Measurements from ENCODE around the gene SLCO2B1. TPM values are rescaled to one million over a fixed set of nuclear protein-coding genes. Genes with fewer than 3 reads are reported as not detected.

Gene SLCO2B1
- total and polyA plus RNA-seq, 2 donors: 13.0 to 14.4 TPM

- no peak for DNase-seq (ENCODE audit: low read depth in 6 of 9, low spot score in 9 of 9)
- H3K9me3 ChIP-seq (ENCODE audit: control insufficient read depth in 2 of 2, insufficient read depth in 1 of 2, low read length in 1 of 2): peaks cover 0 to 4% of the 10 kb centered on the region in 2 donors
- H3K27me3 ChIP-seq (ENCODE audit: control insufficient read depth in 2 of 2, insufficient read depth in 1 of 2, low read length in 1 of 2): no peaks in the 10 kb centered on the region
- no peak overlapping the region for H3K4me3 ChIP-seq (ENCODE audit: low read length in 2 of 2)
- H3K36me3 ChIP-seq (ENCODE audit: control insufficient read depth in 2 of 2, insufficient read depth in 2 of 2, low read length in 1 of 2): no peaks in the 10 kb centered on the region
- 93% methylated on average over 17 of the region's 17 CpGs for WGBS
- H3K4me1 ChIP-seq (ENCODE audit: control insufficient read depth in 2 of 2, insufficient read depth in 2 of 2, low read length in 2 of 2): peaks cover 0 to 2% of the 10 kb centered on the region in 2 donors
- no peak overlapping the region for H3K27ac ChIP-seq (ENCODE audit: low read depth in 1 of 2, low read length in 1 of 2)
These were observed 8.4 kb downstream of the SLCO2B1 start for GRCh38 chr11:75159151-75159953.

- DNase-seq (ENCODE audit: low read depth in 6 of 9, low spot score in 9 of 9): no peak
- peaks cover 0 to 4% of the 10 kb centered on the region in 2 donors for H3K9me3 ChIP-seq (ENCODE audit: control insufficient read depth in 2 of 2, insufficient read depth in 1 of 2, low read length in 1 of 2)
- H3K4me3 ChIP-seq (ENCODE audit: low read length in 2 of 2): no peak overlapping the region
- no peak overlapping the region for H3K27ac ChIP-seq (ENCODE audit: low read depth in 1 of 2, low read length in 1 of 2)
- peaks cover 0 to 3% of the 10 kb centered on the region in 2 donors for H3K4me1 ChIP-seq (ENCODE audit: control insufficient read depth in 2 of 2, insufficient read depth in 2 of 2, low read length in 2 of 2)
- H3K27me3 ChIP-seq (ENCODE audit: control insufficient read depth in 2 of 2, insufficient read depth in 1 of 2, low read length in 1 of 2): no peaks in the 10 kb centered on the region
- H3K36me3 ChIP-seq (ENCODE audit: control insufficient read depth in 2 of 2, insufficient read depth in 2 of 2, low read length in 1 of 2): no peaks in the 10 kb centered on the region
- 88% methylated on average over 6 of the region's 6 CpGs for WGBS
These were observed 9.4 kb downstream of the SLCO2B1 start for GRCh38 chr11:75160220-75160757.

- DNase-seq (ENCODE audit: low read depth in 6 of 9, low spot score in 9 of 9): no peak
- H3K4me3 ChIP-seq (ENCODE audit: low read length in 2 of 2): no peak overlapping the region
- H3K27ac ChIP-seq (ENCODE audit: low read depth in 1 of 2, low read length in 1 of 2): no peak overlapping the region
- peaks cover 0 to 3% of the 10 kb centered on the region in 2 donors for H3K4me1 ChIP-seq (ENCODE audit: control insufficient read depth in 2 of 2, insufficient read depth in 2 of 2, low read length in 2 of 2)
- H3K9me3 ChIP-seq (ENCODE audit: control insufficient read depth in 2 of 2, insufficient read depth in 1 of 2, low read length in 1 of 2): peaks cover 0 to 4% of the 10 kb centered on the region in 2 donors
- no peaks in the 10 kb centered on the region for H3K36me3 ChIP-seq (ENCODE audit: control insufficient read depth in 2 of 2, insufficient read depth in 2 of 2, low read length in 1 of 2)
- 97% methylated on average over 1 of the region's 1 CpG for WGBS
- no peaks in the 10 kb centered on the region for H3K27me3 ChIP-seq (ENCODE audit: control insufficient read depth in 2 of 2, insufficient read depth in 1 of 2, low read length in 1 of 2)
These were observed 10.0 kb downstream of the SLCO2B1 start for GRCh38 chr11:75160880-75161279.

- peaks cover 0 to 3% of the 10 kb centered on the region in 2 donors for H3K4me1 ChIP-seq (ENCODE audit: control insufficient read depth in 2 of 2, insufficient read depth in 2 of 2, low read length in 2 of 2)
- H3K36me3 ChIP-seq (ENCODE audit: control insufficient read depth in 2 of 2, insufficient read depth in 2 of 2, low read length in 1 of 2): no peaks in the 10 kb centered on the region
- no peak for DNase-seq (ENCODE audit: low read depth in 6 of 9, low spot score in 9 of 9)
- H3K27ac ChIP-seq (ENCODE audit: low read depth in 1 of 2, low read length in 1 of 2): no peak overlapping the region
- no peak overlapping the region for H3K4me3 ChIP-seq (ENCODE audit: low read length in 2 of 2)
- WGBS: 61% methylated on average over 5 of the region's 5 CpGs
- H3K27me3 ChIP-seq (ENCODE audit: control insufficient read depth in 2 of 2, insufficient read depth in 1 of 2, low read length in 1 of 2): no peaks in the 10 kb centered on the region
- H3K9me3 ChIP-seq (ENCODE audit: control insufficient read depth in 2 of 2, insufficient read depth in 1 of 2, low read length in 1 of 2): peaks cover 0 to 4% of the 10 kb centered on the region in 2 donors
These were observed 10.7 kb downstream of the SLCO2B1 start for GRCh38 chr11:75161506-75162095.

GRCh38 chr11:75162954-75163353 lies 12.0 kb downstream of the SLCO2B1 start:
- H3K9me3 ChIP-seq (ENCODE audit: control insufficient read depth in 2 of 2, insufficient read depth in 1 of 2, low read length in 1 of 2): peaks cover 0 to 4% of the 10 kb centered on the region in 2 donors
- peaks cover 0 to 3% of the 10 kb centered on the region in 2 donors for H3K4me1 ChIP-seq (ENCODE audit: control insufficient read depth in 2 of 2, insufficient read depth in 2 of 2, low read length in 2 of 2)
- H3K4me3 ChIP-seq (ENCODE audit: low read length in 2 of 2): no peak overlapping the region
- 94% methylated on average over 7 of the region's 7 CpGs for WGBS
- H3K27me3 ChIP-seq (ENCODE audit: control insufficient read depth in 2 of 2, insufficient read depth in 1 of 2, low read length in 1 of 2): no peaks in the 10 kb centered on the region
- no peaks in the 10 kb centered on the region for H3K36me3 ChIP-seq (ENCODE audit: control insufficient read depth in 2 of 2, insufficient read depth in 2 of 2, low read length in 1 of 2)
- DNase-seq (ENCODE audit: low read depth in 6 of 9, low spot score in 9 of 9): no peak
- H3K27ac ChIP-seq (ENCODE audit: low read depth in 1 of 2, low read length in 1 of 2): no peak overlapping the region

- Histone ChIP-seq H3K27ac (ENCODE audit: low read depth in 1 of 2, low read length in 1 of 2) (no peak overlapping the region), H3K27me3 (ENCODE audit: control insufficient read depth in 2 of 2, insufficient read depth in 1 of 2, low read length in 1 of 2) (no peaks in the 10 kb centered on the region), H3K9me3 (ENCODE audit: control insufficient read depth in 2 of 2, insufficient read depth in 1 of 2, low read length in 1 of 2) (peaks cover 0 to 4% of the 10 kb centered on the region in 2 donors), H3K4me3 (ENCODE audit: low read length in 2 of 2) (no peak overlapping the region), H3K36me3 (ENCODE audit: control insufficient read depth in 2 of 2, insufficient read depth in 2 of 2, low read length in 1 of 2) (no peaks in the 10 kb centered on the region), H3K4me1 (ENCODE audit: control insufficient read depth in 2 of 2, insufficient read depth in 2 of 2, low read length in 2 of 2) (peaks cover 0 to 3% of the 10 kb centered on the region in 2 donors)
- DNase-seq (ENCODE audit: low read depth in 6 of 9, low spot score in 9 of 9): no peak
- 92% methylated on average over 25 of the region's 25 CpGs for WGBS
These were observed 13.3 kb downstream of the SLCO2B1 start for GRCh38 chr11:75163921-75164849.

- Histone ChIP-seq H3K36me3 (ENCODE audit: control insufficient read depth in 2 of 2, insufficient read depth in 2 of 2, low read length in 1 of 2) (no peaks in the 10 kb centered on the region), H3K9me3 (ENCODE audit: control insufficient read depth in 2 of 2, insufficient read depth in 1 of 2, low read length in 1 of 2) (no peaks in the 10 kb centered on the region), H3K27ac (ENCODE audit: low read depth in 1 of 2, low read length in 1 of 2) (no peak overlapping the region), H3K4me1 (ENCODE audit: control insufficient read depth in 2 of 2, insufficient read depth in 2 of 2, low read length in 2 of 2) (peaks cover 0 to 3% of the 10 kb centered on the region in 2 donors), H3K27me3 (ENCODE audit: control insufficient read depth in 2 of 2, insufficient read depth in 1 of 2, low read length in 1 of 2) (no peaks in the 10 kb centered on the region), H3K4me3 (ENCODE audit: low read length in 2 of 2) (no peak overlapping the region)
- WGBS: 95% methylated on average over 11 of the region's 11 CpGs
- DNase-seq (ENCODE audit: low read depth in 6 of 9, low spot score in 9 of 9): no peak
These were observed 14.8 kb downstream of the SLCO2B1 start for GRCh38 chr11:75165721-75166120.

- Histone ChIP-seq H3K36me3 (ENCODE audit: control insufficient read depth in 2 of 2, insufficient read depth in 2 of 2, low read length in 1 of 2) (no peaks in the 10 kb centered on the region), H3K4me3 (ENCODE audit: low read length in 2 of 2) (no peak overlapping the region), H3K9me3 (ENCODE audit: control insufficient read depth in 2 of 2, insufficient read depth in 1 of 2, low read length in 1 of 2) (no peaks in the 10 kb centered on the region), H3K27me3 (ENCODE audit: control insufficient read depth in 2 of 2, insufficient read depth in 1 of 2, low read length in 1 of 2) (no peaks in the 10 kb centered on the region), H3K4me1 (ENCODE audit: control insufficient read depth in 2 of 2, insufficient read depth in 2 of 2, low read length in 2 of 2) (peaks cover 0 to 3% of the 10 kb centered on the region in 2 donors), H3K27ac (ENCODE audit: low read depth in 1 of 2, low read length in 1 of 2) (no peak overlapping the region)
- WGBS: 95% methylated on average over 3 of the region's 3 CpGs
- no peak for DNase-seq (ENCODE audit: low read depth in 6 of 9, low spot score in 9 of 9)
These were observed 15.9 kb downstream of the SLCO2B1 start for GRCh38 chr11:75166791-75167190.
